Measurements from ENCODE around the gene ALX1.

The ALX1 gene

DNA sequence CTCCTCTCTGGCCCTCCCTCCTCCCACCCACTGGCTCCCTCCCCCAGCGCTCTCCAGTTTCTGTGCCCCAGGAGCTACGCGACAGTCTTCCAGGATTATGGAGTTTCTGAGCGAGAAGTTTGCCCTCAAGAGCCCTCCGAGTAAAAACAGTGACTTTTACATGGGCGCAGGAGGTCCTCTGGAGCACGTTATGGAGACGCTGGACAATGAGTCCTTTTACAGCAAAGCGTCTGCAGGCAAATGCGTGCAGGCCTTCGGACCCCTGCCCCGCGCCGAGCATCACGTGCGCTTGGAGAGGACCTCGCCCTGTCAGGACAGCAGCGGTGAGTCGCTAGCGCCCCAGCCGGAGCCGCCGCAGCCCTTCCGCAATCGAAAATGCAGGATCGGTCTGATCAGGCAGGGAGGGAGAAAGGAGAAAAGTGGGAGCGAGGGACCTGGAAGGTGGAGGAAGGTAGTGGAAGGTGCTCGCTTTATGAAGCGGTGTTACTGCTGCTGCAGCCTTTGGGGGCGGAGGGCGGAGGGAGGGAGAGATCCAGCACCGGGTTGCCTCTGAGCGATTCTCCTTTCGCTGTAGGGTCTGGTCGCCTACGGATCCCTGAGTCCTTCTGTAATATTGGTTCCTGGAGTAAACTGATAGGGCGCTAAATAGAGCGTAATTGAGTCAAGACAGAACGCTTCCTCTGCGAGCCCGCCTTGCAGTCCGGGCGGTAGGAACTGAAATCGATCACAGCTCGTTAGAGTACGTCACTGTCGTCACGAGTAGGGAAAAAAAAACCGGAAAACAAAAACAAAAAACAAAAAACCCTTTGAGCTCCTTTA, at the start of gene ALX1:
TSS of gene ALX1 (plus strand) at position 56 of the 819 bp plus-strand sequence. CDS start at position 98, 42 bp downstream.
- intact Hi-C loops (cut with DNase I) = no loop called here
- DNase-seq = peak in 2 of 42 donors; percentile 17 to 42

DNA sequence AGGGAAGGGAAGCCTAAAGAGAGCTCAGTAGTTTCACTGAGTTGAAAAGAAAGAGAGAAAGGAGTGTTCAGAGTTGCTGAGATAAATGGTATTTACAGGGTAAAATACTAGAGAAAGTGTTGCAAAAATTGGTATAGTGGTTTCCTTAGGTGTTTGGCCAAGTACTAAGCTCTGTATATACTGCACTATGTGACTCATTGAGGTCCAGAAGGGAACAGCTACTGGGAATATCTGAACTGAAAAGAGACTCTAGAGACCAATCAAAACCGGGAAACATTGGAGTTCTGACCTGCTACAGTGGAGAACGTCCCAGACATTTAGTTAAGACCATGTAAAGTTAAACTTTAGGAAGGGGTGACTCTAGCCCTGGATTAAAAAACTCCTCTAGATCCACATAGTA, 42.7 kb upstream of the ALX1 start:
- DNase-seq = no peak
- intact Hi-C loops (cut with DNase I) = no loop called here

DNA sequence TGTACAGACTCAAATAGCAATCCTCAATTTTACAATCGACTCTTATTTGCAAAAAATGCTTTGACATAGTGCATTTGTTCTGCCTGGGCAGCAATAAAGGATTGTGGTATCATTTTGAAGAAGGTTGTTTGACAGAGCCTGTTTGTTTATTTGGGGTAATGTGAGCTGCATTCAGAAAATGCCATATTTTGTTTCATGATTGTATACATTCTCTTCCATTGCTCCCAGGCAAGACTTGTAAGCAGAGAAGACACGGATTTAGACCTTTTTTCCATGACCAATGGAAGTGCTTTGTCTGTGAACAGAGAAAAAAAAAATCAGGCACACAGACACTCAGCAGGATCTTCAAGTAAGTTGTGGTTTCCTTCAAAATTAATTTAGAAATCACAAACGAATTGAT, 35.5 kb upstream of the ALX1 start:
- no peak for DNase-seq
- intact Hi-C loops (cut with DNase I) = no loop called here

DNA sequence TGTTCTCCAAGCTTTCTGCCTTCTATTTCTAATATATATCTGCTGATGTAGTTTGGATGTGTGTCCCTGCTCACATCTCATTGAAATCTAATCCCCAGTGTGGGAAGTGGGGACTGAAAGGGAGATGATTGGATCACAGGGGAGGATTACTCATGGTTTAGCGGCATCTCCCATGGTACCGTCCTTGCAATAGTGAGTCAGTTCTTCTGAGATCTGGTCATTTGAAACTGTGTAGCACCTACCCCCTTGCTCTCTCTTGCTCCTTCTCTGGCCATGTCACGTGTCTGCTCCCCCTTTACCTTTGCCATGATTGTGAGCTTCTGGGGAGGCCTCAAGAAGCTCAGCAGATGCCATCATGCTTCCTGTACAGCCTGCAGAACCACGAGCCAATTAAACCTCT, 26.2 kb upstream of the ALX1 start:
- DNase-seq = no peak
- intact Hi-C loops (cut with DNase I) = no loop called here

DNA sequence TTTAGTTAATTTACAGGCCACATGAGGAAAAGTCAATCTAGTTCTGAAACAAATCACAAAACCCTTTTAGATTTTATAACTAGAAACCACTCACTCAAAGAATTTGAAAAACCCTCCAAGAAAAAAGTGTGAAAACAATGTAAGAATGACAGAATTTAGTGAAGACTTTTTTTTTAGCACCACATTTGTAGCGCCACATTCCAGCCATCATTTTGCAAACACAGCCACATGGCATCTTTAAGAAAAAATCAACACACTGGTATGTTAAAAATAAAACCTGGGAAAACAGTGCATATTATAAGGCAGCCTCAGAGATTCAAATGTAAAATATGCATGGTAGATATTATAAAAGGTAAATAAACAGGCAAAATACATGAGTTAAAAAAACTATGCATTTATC, 22.3 kb upstream of the ALX1 start:
- intact Hi-C loops (cut with DNase I) = no loop called here
- no peak for DNase-seq

DNA sequence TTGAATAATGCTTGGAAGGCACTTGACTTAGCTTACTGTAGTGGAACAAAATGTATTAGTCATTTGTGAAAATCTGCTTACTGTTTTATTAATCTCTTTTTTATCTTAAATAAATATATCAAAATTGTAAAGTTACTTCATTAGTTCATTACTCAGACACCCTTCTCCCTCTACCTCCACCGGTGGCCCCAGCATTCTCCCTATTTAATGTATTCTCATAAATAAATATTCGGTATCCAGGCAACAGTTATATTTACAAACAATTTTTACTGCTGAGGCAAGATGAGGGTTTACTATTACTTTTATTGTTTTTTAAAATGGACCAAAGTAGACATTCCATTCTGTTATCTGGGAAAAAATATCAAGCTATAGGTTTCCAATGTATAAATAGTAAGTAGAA, 19.6 kb upstream of the ALX1 start:
- no peak for DNase-seq
- intact Hi-C loops (cut with DNase I) = no loop called here

DNA sequence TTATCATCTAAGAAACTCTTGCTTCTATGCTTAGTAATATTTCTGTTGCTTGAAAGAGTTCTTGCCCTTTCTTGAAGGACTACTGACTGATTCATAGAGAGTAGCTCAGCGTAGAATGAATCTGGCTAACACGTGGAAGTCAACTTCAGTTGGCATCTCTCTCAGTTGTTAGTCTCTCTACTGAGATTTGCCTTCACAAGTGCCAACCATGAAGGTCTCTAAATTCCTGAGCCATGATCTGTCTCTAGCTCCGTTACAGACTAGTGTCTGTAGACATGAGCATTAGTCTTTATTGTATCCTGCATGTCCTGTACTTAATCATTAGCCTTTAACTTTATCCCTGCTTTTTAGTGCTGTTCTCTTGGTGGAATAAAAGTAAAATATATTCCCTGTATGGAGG, 19.1 kb upstream of the ALX1 start:
- intact Hi-C loops (cut with DNase I) = no loop called here
- no peak for DNase-seq

DNA sequence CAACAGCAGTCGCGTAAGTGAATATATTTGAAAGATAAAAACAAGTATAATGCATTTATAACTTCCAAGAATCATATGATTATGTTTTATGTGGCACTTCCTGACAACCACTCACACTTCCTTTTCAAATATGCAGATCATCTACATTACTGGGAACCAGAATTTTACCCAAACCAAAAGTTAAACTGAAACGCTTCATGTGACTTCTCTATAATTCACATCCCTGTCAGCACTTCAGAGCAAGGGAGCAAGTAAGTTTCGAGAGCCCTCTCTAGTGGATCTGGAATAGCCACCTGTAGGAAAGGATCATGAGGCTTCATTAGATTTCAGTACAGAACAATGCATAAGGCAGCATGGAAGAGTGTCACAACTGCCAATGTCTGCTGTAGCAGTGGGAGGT, 13.7 kb upstream of the ALX1 start:
- DNase-seq = no peak
- intact Hi-C loops (cut with DNase I) = no loop called here

DNA sequence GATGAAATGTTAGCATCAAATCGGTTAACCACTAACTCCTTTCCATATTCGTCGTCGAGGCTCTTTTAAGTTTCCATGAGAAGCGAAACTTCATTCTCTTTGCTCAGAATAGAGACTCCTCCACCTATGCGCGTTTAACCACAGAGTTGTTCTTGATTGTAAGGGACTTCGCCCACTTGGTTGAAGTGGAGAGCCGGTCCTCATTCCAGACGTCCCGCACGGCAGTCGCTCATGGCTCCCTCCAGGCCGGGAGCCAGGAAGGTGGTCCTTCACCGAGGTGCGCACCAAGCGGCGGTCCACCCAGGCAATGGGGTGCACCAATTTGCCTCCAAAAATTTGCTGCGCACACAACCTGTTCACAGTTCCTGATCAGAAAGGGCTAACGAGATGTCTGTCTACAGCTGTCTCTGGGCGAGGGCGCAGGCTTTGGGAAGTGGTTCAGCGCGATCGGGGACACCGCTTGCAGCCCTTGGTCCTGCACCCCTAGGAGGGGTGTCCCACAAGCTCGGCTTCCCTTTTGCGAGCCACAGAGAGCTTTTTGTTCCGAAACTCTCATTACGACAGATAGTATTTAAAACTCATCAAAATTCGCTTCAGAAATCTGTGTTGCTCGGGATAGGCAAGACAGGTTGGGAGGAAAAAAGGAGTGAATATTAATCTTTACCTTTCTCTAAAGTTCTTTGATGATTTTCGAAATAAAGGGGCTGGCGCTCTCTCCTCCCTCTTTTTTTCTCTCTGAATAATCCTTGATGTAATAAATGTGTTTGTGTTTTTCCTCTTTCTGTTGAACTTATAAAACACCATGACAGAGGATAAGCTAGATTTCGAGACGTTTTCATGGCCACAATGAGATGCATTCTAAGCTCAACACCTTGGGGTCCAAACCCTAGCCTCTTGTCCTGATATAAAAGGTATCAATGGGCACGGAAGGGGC, 6.4 kb upstream of the ALX1 start:
- no peak for DNase-seq
- intact Hi-C loops (cut with DNase I) = no loop called here

DNA sequence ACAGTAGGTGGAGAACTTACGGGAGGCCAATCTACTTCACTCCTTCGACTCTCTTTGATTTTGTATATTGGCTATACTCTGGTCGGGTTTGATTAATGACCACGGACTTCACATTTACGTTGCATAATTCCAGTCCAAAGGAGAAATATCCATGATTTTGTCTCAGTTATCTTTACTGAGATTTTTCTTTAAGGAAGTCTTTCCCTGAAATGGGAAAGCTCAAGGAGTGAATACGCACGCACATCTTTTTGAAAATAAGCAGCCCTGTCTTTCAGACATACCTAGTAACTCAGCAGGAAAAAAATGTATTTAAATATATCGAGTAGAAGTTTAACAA, 5.7 kb upstream of the ALX1 start:
- no peak for DNase-seq
- intact Hi-C loops (cut with DNase I) = no loop called here

DNA sequence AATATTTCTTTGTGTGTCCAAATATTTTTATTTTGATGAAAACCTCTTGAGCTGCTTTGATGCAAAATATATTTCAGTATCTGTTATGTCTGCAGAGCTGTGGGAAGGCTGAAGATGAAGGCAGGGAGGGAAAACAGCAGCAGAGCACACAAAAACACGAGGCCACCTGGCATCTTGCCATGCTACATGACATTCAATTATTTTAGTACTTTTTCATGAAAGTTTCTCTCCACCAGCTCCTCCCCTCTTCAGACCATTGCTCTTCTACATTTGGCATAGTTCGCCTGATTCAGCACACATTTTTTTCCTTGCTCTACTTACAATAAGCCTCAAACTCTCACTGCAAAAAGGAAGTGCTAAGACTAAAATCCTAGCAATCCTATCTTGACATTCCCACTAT, 4.6 kb upstream of the ALX1 start:
- DNase-seq = no peak

DNA sequence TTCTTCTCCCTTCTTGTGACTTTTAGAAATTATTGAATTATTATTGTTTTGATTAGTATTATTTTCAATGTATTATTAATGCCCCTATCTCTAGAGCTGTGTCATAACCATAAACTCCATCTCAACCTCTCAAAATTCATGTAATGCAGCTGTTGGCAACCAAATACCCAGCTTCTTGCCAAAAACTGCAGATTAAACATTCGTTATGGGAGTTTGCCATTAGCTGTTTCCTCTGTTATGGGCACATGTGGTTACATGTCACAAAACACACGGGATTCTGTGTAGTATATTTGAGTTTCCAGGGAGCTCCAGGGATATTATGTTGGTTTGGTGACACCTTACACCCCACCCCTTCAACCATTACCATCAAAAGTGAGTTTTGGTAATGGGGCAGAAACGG, 2.8 kb upstream of the ALX1 start:
- no peak for DNase-seq
- intact Hi-C loops (cut with DNase I) = no loop called here

More for the DNA sequence above, 4.6 kb upstream of the ALX1 start:
- intact Hi-C loops (cut with DNase I) = no loop called here

DNA sequence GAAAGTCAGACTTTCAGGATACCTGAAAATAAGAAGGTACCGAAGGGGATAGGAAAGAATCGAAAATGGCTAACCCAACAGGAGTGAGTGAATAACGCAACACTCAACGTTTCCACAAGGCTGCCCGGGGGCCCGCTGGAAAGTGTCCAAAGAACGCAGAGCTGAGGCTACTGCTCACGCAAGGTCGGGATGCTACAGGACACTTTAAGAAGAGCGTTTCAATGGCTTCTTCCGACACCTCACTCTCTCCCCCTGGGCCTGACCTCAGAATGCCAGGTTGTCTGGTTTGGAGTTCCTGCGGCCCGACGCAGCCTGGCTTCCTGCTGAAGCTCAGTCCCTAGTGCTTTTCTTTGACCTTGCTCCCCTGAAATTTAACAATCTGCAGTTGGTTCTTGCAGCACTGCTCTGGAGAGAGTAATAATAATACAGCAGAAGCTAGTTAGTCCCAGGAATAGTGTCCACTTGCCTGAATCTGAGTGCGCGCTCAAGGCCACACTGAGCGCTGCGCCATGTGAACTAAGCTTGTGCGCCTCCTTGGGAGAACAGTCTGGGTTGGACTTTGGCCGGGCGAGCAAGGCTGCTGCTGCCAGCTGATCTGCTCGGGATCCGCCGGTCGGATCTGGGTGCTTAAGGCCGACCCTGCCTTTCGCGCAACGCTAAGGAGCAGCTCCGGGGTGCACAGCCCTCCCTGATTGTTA, 2.0 kb upstream of the ALX1 start:
- no peak for DNase-seq

DNA sequence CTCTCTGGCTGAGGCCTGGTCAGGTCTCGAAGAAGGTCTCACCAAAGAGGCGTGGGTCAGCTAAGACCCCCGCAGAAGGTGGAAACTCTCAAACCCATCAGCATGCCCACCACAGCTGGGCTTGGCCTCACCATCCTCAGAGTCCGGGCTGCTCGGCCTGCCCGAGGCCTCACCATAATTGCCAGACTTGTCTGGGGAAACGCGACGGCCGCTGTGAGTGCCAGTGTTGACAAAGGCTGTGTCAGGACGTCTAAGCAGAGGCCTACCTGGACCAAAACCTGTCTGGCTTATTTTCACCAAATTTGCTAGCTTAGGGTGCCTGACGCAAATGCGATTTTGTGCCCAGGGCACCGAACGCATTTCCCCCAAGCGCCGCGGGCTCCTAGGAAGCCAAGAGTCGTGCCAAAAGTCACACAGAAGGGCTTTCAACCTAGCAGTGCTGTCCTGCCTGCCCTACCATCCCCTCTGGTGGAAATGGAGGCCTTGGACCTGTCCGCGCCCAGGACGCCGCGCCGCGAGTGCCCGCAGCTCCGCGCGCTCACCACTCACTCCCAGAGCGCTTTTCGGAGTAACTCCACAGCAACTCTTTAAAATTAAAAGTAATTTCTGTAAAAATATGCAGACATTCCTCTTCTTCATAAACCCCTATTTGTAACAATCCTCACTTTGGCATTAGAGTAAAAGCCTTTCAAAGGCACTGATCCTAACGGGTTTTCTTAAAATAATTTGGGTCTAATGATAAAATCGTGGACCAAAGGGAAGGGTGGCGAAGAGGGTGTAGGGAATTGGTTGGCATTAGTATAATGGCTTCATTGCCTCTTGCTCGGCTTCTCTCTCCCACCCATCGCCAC, 1.2 kb upstream of the ALX1 start:
- no peak for DNase-seq
- intact Hi-C loops (cut with DNase I) = no loop called here

More for the DNA sequence above, 2.0 kb upstream of the ALX1 start:
- intact Hi-C loops (cut with DNase I) = no loop called here

DNA sequence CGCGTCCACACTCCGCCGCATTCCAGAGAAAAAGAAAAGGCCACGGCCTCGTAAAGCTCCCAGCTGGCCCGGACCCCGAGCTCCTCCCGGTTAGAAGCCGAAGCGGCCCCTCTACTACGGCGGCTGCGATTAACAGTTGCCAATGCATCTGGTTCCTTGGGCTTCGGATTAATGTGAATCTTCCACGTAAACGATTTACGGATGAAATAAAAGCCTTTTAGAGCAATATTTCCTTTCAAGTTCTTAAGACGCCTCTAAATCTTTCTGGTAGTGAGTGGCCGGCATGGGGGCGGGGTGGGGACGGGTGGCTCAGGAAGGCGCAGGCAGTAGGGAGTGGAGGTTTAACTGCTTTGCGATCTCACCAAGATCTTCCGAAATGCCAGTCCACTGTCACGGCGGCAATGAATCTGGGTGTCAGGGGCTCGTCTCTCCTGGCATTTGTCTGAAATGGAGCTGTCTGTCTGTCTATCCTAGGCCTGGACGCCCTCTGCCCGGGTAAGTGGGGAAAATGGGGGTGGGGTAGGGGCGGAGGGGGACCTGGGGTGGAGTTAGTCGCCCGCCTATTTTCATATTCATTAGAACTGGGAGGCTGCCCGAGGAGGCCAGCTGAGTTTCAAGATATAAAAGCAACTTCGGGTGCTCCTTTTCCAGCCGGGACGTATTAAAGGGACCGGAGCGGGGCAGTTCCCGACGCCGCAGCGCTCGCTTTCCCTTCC, 413 bp upstream of the ALX1 start:
- intact Hi-C loops (cut with DNase I) = no loop called here
- DNase-seq = no peak

DNA sequence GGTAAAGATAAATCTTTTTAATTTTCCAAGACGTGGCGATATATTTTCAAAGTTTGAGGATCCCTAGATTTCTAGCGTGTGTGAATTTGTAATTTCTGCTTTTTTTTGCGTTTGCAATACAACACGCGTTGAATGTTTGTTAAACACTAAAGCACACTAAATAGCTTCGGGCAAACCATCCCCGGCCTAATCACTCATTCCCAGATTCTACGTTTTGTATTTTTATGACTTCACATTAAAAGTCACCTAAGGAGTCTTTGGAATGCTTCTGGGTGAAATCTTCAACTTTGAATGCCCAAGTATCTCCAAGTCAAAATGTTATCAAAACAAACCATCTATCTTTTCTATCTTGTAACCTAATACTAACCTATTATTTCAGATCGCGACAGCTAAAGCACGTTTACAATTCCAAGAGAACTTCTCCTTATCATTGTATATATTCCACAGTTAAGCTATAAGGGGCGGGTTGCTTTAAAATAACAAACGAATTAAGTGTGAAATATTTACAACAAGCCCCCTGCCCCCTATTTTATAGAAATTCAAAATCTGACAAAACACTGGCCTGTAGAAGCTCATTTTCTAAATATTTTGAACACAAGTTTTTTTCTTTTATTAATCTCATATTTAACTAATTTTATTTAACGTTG, 1.1 kb downstream of the ALX1 start:
- intact Hi-C loops (cut with DNase I) = no loop called here
- DNase-seq = no peak

DNA sequence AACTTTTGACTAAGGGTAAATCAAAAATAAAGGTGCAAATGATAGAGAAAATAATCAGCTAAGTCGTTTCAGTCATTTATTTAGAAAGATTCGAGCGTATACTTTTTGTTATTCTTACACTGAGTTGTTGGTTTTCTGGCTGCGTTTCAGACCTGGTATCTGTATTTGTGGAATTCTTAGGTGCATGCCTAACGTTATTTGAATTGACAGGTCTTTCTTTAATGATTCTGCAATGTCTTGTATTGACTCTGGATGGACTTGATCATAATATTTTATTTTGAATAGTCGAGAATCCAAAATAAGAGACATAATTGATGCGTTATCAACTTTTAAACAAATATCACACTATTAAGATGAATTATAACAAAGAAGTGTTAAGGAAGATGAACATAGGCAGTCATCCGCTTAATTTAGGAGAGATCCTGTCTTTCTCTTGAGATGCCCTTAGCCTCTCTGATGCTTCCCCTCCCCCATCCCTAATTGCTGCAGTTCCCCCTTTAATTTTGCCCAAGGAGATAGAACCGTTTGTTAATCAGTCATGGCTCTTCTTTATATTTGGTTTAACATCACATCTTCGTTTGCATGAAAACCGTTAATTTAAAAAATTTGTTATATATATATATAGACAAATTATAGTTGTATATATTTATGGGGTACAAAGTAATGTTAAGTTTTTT, 1.8 kb downstream of the ALX1 start:
- DNase-seq = no peak
- intact Hi-C loops (cut with DNase I) = no loop called here

Measured in head of caudate nucleus (tissue), 42 donors.